ENCODE data around the gene DPPA4. TPM values are rescaled to one million over a fixed set of nuclear protein-coding genes. Genes with fewer than 3 reads are reported as not detected.
"Not testable (repeated sequence)": the region's sequence is repeated elsewhere in the genome, so short reads cannot be mapped to it uniquely, and the experiment has no call there.

DPPA4 gene
- not detected for total RNA-seq

- intact Hi-C loops (cut with DNase I): no loop called here
- H3K4me3 ChIP-seq: peak within 1 kb of the TSS in 2 of 4 donors; percentile 27 to 51
- H3K36me3 ChIP-seq: no peaks in the 10 kb centered on the region
- TF ChIP-seq CTCF (IDR thresholded peaks at IDR 0.05) (no peak), POLR2A (IDR thresholded peaks at IDR 0.05) (no peak)
- H3K27ac ChIP-seq: no peak within 1 kb of the TSS
- DNase-seq: no peak
- H3K27me3 ChIP-seq: peaks cover 0 to 5% (median 0%) of the 10 kb centered on the region in 4 donors
- peaks cover 0 to 5% (median 0%) of the 10 kb centered on the region in 3 donors for H3K4me1 ChIP-seq
- WGBS, 2 donors: 58 to 62% methylated on average over 5 of the region's 5 CpGs
- no peaks in the 10 kb centered on the region for H3K9me3 ChIP-seq
Measured at GRCh38 chr3:109337393-109337792, at the start of gene DPPA4. Gene DPPA4, minus strand, starts transcription at chr3:109337546. Its CDS starts 29 bp downstream, at chr3:109337517.

GRCh38 chr3:109385442-109386318, 48.3 kb upstream of the DPPA4 start:
- H3K4me3 ChIP-seq: no peak overlapping the region
- no peak for DNase-seq
- no peaks in the 10 kb centered on the region for H3K4me1 ChIP-seq
- WGBS, 2 donors: 62 to 63% methylated on average over 7 of the region's 7 CpGs
- H3K27me3 ChIP-seq: no peaks in the 10 kb centered on the region
- H3K36me3 ChIP-seq: no peaks in the 10 kb centered on the region
- intact Hi-C loops (cut with DNase I): no loop called here
- no peak overlapping the region for H3K27ac ChIP-seq
- H3K9me3 ChIP-seq: no peaks in the 10 kb centered on the region
- TF ChIP-seq CTCF (IDR thresholded peaks at IDR 0.05) (no peak), POLR2A (IDR thresholded peaks at IDR 0.05) (no peak)

- TF ChIP-seq POLR2A (IDR thresholded peaks at IDR 0.05) (no peak), CTCF (IDR thresholded peaks at IDR 0.05) (no peak)
- Histone ChIP-seq H3K4me1 (no peaks in the 10 kb centered on the region), H3K9me3 (no peaks in the 10 kb centered on the region), H3K27me3 (no peaks in the 10 kb centered on the region), H3K27ac (no peak overlapping the region), H3K4me3 (no peak overlapping the region), H3K36me3 (no peaks in the 10 kb centered on the region)
- no peak for DNase-seq
- intact Hi-C loops (cut with DNase I): no loop called here
- WGBS, 2 donors: 45 to 77% methylated on average over 1 of the region's 1 CpG
Measured at GRCh38 chr3:109384164-109384563, 46.8 kb upstream of the DPPA4 start.

- no peak for DNase-seq
- Histone ChIP-seq H3K4me3 (no peak overlapping the region), H3K27ac (no peak overlapping the region), H3K9me3 (no peaks in the 10 kb centered on the region), H3K36me3 (no peaks in the 10 kb centered on the region), H3K4me1 (no peaks in the 10 kb centered on the region), H3K27me3 (no peaks in the 10 kb centered on the region)
- no peak for TF ChIP-seq POLR2A (IDR thresholded peaks at IDR 0.05)
- no peak for TF ChIP-seq CTCF (IDR thresholded peaks at IDR 0.05)
- intact Hi-C loops (cut with DNase I): no loop called here
- 36 to 47% methylated on average over 7 of the region's 7 CpGs for WGBS, 2 donors
Measured at GRCh38 chr3:109382588-109382987, 45.2 kb upstream of the DPPA4 start.

GRCh38 chr3:109375975-109376374, 38.6 kb upstream of the DPPA4 start:
- H3K9me3 ChIP-seq: no peaks in the 10 kb centered on the region
- TF ChIP-seq CTCF (IDR thresholded peaks at IDR 0.05) (no peak), POLR2A (IDR thresholded peaks at IDR 0.05) (no peak)
- H3K4me1 ChIP-seq: no peaks in the 10 kb centered on the region
- no peaks in the 10 kb centered on the region for H3K36me3 ChIP-seq
- intact Hi-C loops (cut with DNase I): no loop called here
- H3K4me3 ChIP-seq: no peak overlapping the region
- DNase-seq: no peak
- H3K27ac ChIP-seq: no peak overlapping the region
- WGBS, 2 donors: 70 to 75% methylated on average over 3 of the region's 3 CpGs
- H3K27me3 ChIP-seq: no peaks in the 10 kb centered on the region

- H3K9me3 ChIP-seq; H3K4me3 ChIP-seq; H3K36me3 ChIP-seq; DNase-seq; H3K27me3 ChIP-seq; intact Hi-C loops (cut with DNase I); H3K4me1 ChIP-seq; H3K27ac ChIP-seq: not testable (repeated sequence)
- WGBS, 2 donors: 75 to 90% methylated on average over 4 of the region's 4 CpGs
Measured at GRCh38 chr3:109374434-109374833, 37.1 kb upstream of the DPPA4 start.

All from esophagus squamous epithelium (tissue), 5 donors.